MM.1S (cell line): ENCODE measurements around the gene ADAM15.

ENCODE experiments used
- DNase-seq: peaks from one replicate; pipeline ENCODE4 v3.0.0-alpha.2; 2015
- H2AFZ ChIP-seq: fragments of 300-600 bp; sonication (generic); 2 replicates; pipeline ENCODE4 v1.6.0; 2016; ENCODE audit warnings: antibody characterized with exemption, low read length
- H3F3A ChIP-seq: fragments of 300-600 bp; sonication (generic); 2 replicates; pipeline ENCODE4 v1.6.1; 2016; ENCODE audit warnings: mild to moderate bottlenecking, antibody characterized with exemption, low read length, moderate library complexity, mixed read lengths; ENCODE audit not compliant: insufficient read depth
- H3K27ac ChIP-seq: fragments of 300-600 bp; sonication (generic); 2 replicates; pipeline ENCODE4 v1.5.1; 2016; ENCODE audit warnings: mild to moderate bottlenecking, low read length
- H3K27me3 ChIP-seq: fragments of 300-600 bp; sonication (generic); replicated peaks from 2 replicates; pipeline ENCODE4 v1.6.0; 2016; ENCODE audit warnings: low read length; ENCODE audit not compliant: insufficient read depth
- H3K36me3 ChIP-seq: fragments of 300-600 bp; sonication (generic); replicated peaks from 2 replicates; pipeline ENCODE4 v1.6.1; 2016; ENCODE audit warnings: mild to moderate bottlenecking, low read length, mixed read lengths; ENCODE audit not compliant: insufficient read depth
- H3K4me1 ChIP-seq: fragments of 300-600 bp; sonication (generic); 2 replicates; pipeline ENCODE4 v1.6.1; 2016; ENCODE audit warnings: low read length, mixed read lengths
- H3K4me2 ChIP-seq: fragments of 300-600 bp; sonication (generic); 2 replicates; pipeline ENCODE4 v1.6.0; 2016; ENCODE audit warnings: low read depth, low read length
- H3K4me3 ChIP-seq: fragments of 300-600 bp; sonication (generic); 2 replicates; pipeline ENCODE4 v1.5.1; 2016; ENCODE audit warnings: low read length, mixed read lengths
- H3K79me2 ChIP-seq: fragments of 300-600 bp; sonication (generic); 2 replicates; pipeline ENCODE4 v1.6.1; 2016; ENCODE audit warnings: mixed run types, low read length, mixed read lengths
- H3K9ac ChIP-seq: fragments of 300-600 bp; sonication (generic); 2 replicates; pipeline ENCODE4 v1.6.1; 2016; ENCODE audit warnings: low read length, mixed read lengths
- H3K9me2 ChIP-seq: fragments of 300-600 bp; sonication (generic); replicated peaks from 2 replicates; pipeline ENCODE4 v1.6.1; 2016; ENCODE audit warnings: mild to moderate bottlenecking, low read length, mixed read lengths; ENCODE audit not compliant: insufficient read depth
- H3K9me3 ChIP-seq: fragments of 300-600 bp; sonication (generic); replicated peaks from 2 replicates; pipeline ENCODE4 v1.6.1; 2016; ENCODE audit warnings: mild to moderate bottlenecking, low read length, mixed read lengths; ENCODE audit not compliant: insufficient read depth
- H4K20me1 ChIP-seq: fragments of 300-600 bp; sonication (generic); 2 replicates; pipeline ENCODE4 v1.6.1; 2016; ENCODE audit warnings: mild to moderate bottlenecking, low read length, moderate library complexity, mixed read lengths; ENCODE audit not compliant: insufficient read depth
- CTCF ChIP-seq: fragments of 300-600 bp; sonication (generic); IDR thresholded peaks from 2 replicates; pipeline ENCODE4 v1.5.1; 2016; ENCODE audit warnings: antibody characterized with exemption, low read length, mixed read lengths
- EZH2 ChIP-seq: fragments of 300-600 bp; sonication (generic); optimal IDR thresholded peaks from 2 replicates; pipeline ENCODE3; 2017; ENCODE audit warnings: low read depth, mild to moderate bottlenecking, antibody characterized with exemption, low read length, mixed read lengths
- EZH2phosphoT487 ChIP-seq: fragments of 300-600 bp; sonication (generic); IDR thresholded peaks from 2 replicates; pipeline ENCODE4 v1.6.1; 2018; ENCODE audit warnings: antibody characterized with exemption, low read length

The ADAM15 gene

DNA sequence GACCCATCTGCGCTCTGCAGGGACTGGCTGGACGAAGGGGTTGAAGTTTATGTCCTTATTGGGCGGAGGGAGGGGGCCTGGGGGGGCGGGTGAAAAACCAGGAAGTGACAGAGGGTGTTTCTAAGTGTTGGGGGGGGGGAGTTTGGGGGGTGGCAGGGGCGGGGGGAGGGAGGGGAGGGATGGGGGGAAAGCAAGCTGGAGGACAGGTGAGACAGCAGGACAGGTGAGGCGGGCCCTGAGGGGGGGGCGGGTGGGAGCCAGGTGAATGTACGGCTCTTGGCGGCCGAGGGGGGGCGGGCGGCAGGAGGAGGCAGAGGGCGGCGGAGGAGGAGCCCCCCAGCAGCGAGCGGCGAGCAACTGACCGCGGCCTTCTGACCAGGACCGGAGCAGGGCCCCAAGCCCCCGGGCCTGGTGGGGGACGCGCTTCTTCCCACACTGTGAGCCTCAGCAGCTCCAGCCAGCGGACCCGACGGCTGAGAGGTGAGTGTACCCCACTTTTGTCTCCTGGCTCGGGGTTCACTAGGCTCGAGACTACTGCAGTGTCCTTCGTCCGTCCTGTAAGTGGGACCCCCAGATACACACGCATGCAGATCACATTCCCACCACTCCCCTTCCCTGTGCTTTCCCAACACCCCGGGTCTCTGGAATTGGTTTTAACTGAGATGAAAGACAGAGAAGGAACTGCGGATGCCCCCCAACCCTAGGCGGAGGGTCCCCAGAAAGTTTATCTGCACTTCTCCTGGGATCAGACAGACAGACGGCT is 48.5 kb upstream of the ADAM15 start, which contains the start of gene ZBTB7B:
Gene ZBTB7B, plus strand, starts transcription at position 339 of the 763 bp plus-strand sequence. CDS start 11,859 bp downstream, outside the sequence.
- no peaks in the 10 kb centered on the region for H3K9me2 ChIP-seq
- DNase-seq: peak; percentile 47
- H3K9me3 ChIP-seq: no peaks in the 10 kb centered on the region
- H4K20me1 ChIP-seq: no peaks in the 10 kb centered on the region
- no peaks in the 10 kb centered on the region for H3K36me3 ChIP-seq
- TF ChIP-seq EZH2: no peak
- no peak for TF ChIP-seq CTCF
- no peak for TF ChIP-seq EZH2phosphoT487
- H3K4me1 ChIP-seq: peaks cover 24% of the 10 kb centered on the region
- peak within 1 kb of the TSS; percentile 99 for H3K4me3 ChIP-seq
- peaks cover 62% of the 10 kb centered on the region for H3F3A ChIP-seq
- H3K79me2 ChIP-seq: peaks cover 51% of the 10 kb centered on the region
- peak within 1 kb of the TSS; percentile 95 for H3K27ac ChIP-seq
- peak within 1 kb of the TSS; percentile 90 for H3K4me2 ChIP-seq
- peak within 1 kb of the TSS; percentile 93 for H3K9ac ChIP-seq
- peak within 1 kb of the TSS; percentile 78 for H2AFZ ChIP-seq
- no peaks in the 10 kb centered on the region for H3K27me3 ChIP-seq

GRCh38 chr1:155003227-155003765 is 47.8 kb upstream of the ADAM15 start:
- Histone ChIP-seq H2AFZ (peak overlapping the region; percentile 16), H3K27ac (peak overlapping the region; percentile 32; the same call in 1 of the 2 replicates)
- DNase-seq: peak; percentile 35

DNA sequence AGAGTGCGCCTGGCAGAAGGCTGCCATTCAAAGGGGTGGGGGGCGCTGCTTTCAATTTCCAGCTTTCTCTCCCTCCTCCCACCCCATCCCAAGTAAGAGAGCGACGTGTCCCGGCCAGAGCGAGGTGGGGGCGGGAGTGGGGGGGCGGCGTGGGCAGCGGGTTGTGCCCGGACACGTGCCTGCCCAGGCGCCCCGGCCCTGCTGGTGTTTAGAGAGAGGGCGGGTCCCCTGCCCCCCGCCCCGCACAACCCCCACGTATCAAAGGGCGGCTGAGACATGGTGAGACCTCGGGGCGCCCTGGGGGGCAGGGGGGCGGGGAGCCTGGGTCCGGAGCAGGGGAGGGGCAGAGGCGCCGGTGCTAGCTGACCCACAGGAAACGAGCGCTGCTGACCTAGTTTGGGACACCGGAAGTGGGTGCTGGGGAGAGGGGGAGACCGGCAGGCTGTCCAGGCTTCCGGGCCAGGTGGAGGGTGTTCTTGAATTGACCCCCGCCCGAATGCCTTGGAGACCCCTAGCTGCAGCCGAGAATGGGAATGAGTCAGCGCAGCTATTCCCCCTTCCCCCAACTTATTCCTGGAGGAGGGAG is 47.3 kb upstream of the ADAM15 start:
- peak overlapping the region; percentile 81 for H3K4me2 ChIP-seq
- peak overlapping the region; percentile 91 for H3K9ac ChIP-seq
- no peaks in the 10 kb centered on the region for H3K9me3 ChIP-seq
- H3K27me3 ChIP-seq: no peaks in the 10 kb centered on the region
- H3K36me3 ChIP-seq: no peaks in the 10 kb centered on the region
- H2AFZ ChIP-seq: peak overlapping the region; percentile 16
- no peaks in the 10 kb centered on the region for H4K20me1 ChIP-seq
- peak overlapping the region; percentile 99 for H3K4me3 ChIP-seq
- peaks cover 63% of the 10 kb centered on the region for H3K79me2 ChIP-seq
- TF ChIP-seq EZH2phosphoT487 (no peak), CTCF (no peak), EZH2 (no peak)
- peak; percentile 33 for DNase-seq
- H3K9me2 ChIP-seq: no peaks in the 10 kb centered on the region
- peaks cover 54% of the 10 kb centered on the region for H3F3A ChIP-seq
- peak overlapping the region; percentile 32; the same call in 1 of the 2 replicates for H3K27ac ChIP-seq
- peaks cover 24% of the 10 kb centered on the region for H3K4me1 ChIP-seq

More at GRCh38 chr1:155003227-155003765, 47.8 kb upstream of the ADAM15 start:
- TF ChIP-seq EZH2 (no peak), EZH2phosphoT487 (no peak), CTCF (no peak)
- H3K9me3 ChIP-seq: no peaks in the 10 kb centered on the region
- H3K4me3 ChIP-seq: peak overlapping the region; percentile 99
- no peaks in the 10 kb centered on the region for H3K36me3 ChIP-seq
- H3K4me1 ChIP-seq: peaks cover 24% of the 10 kb centered on the region
- no peaks in the 10 kb centered on the region for H3K27me3 ChIP-seq
- no peaks in the 10 kb centered on the region for H4K20me1 ChIP-seq
- H3K9ac ChIP-seq: peak overlapping the region; percentile 91
- H3K4me2 ChIP-seq: peak overlapping the region; percentile 81
- no peaks in the 10 kb centered on the region for H3K9me2 ChIP-seq
- peaks cover 57% of the 10 kb centered on the region for H3K79me2 ChIP-seq
- peaks cover 58% of the 10 kb centered on the region for H3F3A ChIP-seq
